CD14-positive monocyte (primary cell): ENCODE data around the gene SGPL1. TPM values are rescaled to one million over a fixed set of nuclear protein-coding genes. Genes with fewer than 3 reads are reported as not detected.

Source experiments
- DNase-seq, 3 donors: peaks; one replicate each; pipeline ENCODE4 v3.0.0-alpha.2; 2011 to 2022
- H2AFZ ChIP-seq: 2 replicates; pipeline ENCODE4 v1.6.0; 2012; ENCODE audit warnings: mild to moderate bottlenecking, low read depth, low read length, inconsistent platforms; ENCODE audit not compliant: insufficient read depth, poor library complexity, severe bottlenecking
- H3K27ac ChIP-seq, 2 donors: 1 replicate in 1 of 2; 2 replicates in 1 of 2; pipeline ENCODE4 v1.5.1; 2012 to 2013; ENCODE audit warnings: low read length in 2 of 2, control low read depth in 1 of 2, inconsistent platforms in 1 of 2, low read depth in 1 of 2, mild to moderate bottlenecking in 1 of 2
- H3K27me3 ChIP-seq, 2 donors: one replicate each; pipeline versions ENCODE4 v1.6.0 to v1.6.1; 2011 to 2013; ENCODE audit warnings: low read length in 2 of 2; ENCODE audit not compliant: control insufficient read depth in 2 of 2, insufficient read depth in 2 of 2
- H3K36me3 ChIP-seq, 2 donors: replicated peaks in 1 of 2; 1 replicate in 1 of 2; 2 replicates in 1 of 2; pipeline versions ENCODE4 v1.5.1 to v1.6.1; 2012 to 2013; ENCODE audit warnings: low read length in 2 of 2, control low read depth in 1 of 2, inconsistent platforms in 1 of 2, mild to moderate bottlenecking in 1 of 2; ENCODE audit not compliant: insufficient read depth in 2 of 2, control insufficient read depth in 1 of 2
- H3K4me1 ChIP-seq, 2 donors: 1 replicate in 1 of 2; 2 replicates in 1 of 2; pipeline versions ENCODE4 v1.5.1 to v1.6.1; 2012 to 2013; ENCODE audit warnings: low read length in 2 of 2, control low read depth in 1 of 2, inconsistent platforms in 1 of 2, mild to moderate bottlenecking in 1 of 2, moderate library complexity in 1 of 2; ENCODE audit not compliant: insufficient read depth in 2 of 2, control insufficient read depth in 1 of 2
- H3K4me2 ChIP-seq: replicated peaks from 2 replicates; pipeline ENCODE3; 2012; ENCODE audit warnings: low read length, moderate library complexity, mild to moderate bottlenecking; ENCODE audit not compliant: poor library complexity, severe bottlenecking; ENCODE audit errors: extremely low read depth
- H3K4me3 ChIP-seq, 3 experiments: fragments of 200-600 bp in 1 of 3; sonication (generic) in 1 of 3; replicated peaks in 1 of 3; 1 replicate in 2 of 3; 2 replicates in 1 of 3; pipeline ENCODE4 v1.5.1; 2011 to 2013; ENCODE audit warnings: low read length in 3 of 3, mild to moderate bottlenecking in 3 of 3, control low read depth in 2 of 3, low read depth in 2 of 3, inconsistent platforms in 1 of 3, moderate library complexity in 1 of 3
- H3K79me2 ChIP-seq: 2 replicates; pipeline ENCODE4 v1.6.0; 2012; ENCODE audit warnings: mild to moderate bottlenecking, control low read depth, inconsistent platforms, low read length, moderate library complexity; ENCODE audit not compliant: insufficient read depth
- H3K9ac ChIP-seq: 2 replicates; pipeline ENCODE4 v1.6.0; 2017; ENCODE audit warnings: low read length, mild to moderate bottlenecking; ENCODE audit not compliant: insufficient read depth, poor library complexity, severe bottlenecking
- H3K9me3 ChIP-seq, 2 donors: replicated peaks in 1 of 2; 1 replicate in 1 of 2; 2 replicates in 1 of 2; pipeline versions ENCODE4 v1.5.1 to v1.6.1; 2012 to 2013; ENCODE audit warnings: low read length in 2 of 2, control low read depth in 1 of 2; ENCODE audit not compliant: control insufficient read depth in 1 of 2, insufficient read depth in 1 of 2
- H4K20me1 ChIP-seq: 2 replicates; pipeline ENCODE4 v1.6.0; 2012; ENCODE audit warnings: mild to moderate bottlenecking, low read length, control low read depth, moderate library complexity; ENCODE audit not compliant: insufficient read depth
- H3K27ac Mint-ChIP-seq, 7 donors: one replicate each; pipeline ENCODE4 v1.8.0; 2020; ENCODE audit warnings: mild to moderate bottlenecking in 7 of 7, mixed read lengths in 7 of 7, moderate library complexity in 6 of 7, inconsistent platforms in 2 of 7
- H3K27me3 Mint-ChIP-seq, 3 donors: one replicate each; pipeline ENCODE4 v1.8.0; 2021 to 2022; ENCODE audit warnings: low read depth in 3 of 3, mild to moderate bottlenecking in 3 of 3, mixed read lengths in 3 of 3, moderate library complexity in 3 of 3, inconsistent platforms in 1 of 3
- H3K36me3 Mint-ChIP-seq, 2 donors: one replicate each; pipeline ENCODE4 v1.8.0; 2020; ENCODE audit warnings: mixed read lengths in 2 of 2, inconsistent platforms in 1 of 2, mild to moderate bottlenecking in 1 of 2
- H3K4me1 Mint-ChIP-seq: one replicate; pipeline ENCODE4 v1.8.0; 2020; ENCODE audit warnings: mild to moderate bottlenecking, mixed read lengths
- H3K4me3 Mint-ChIP-seq, 2 donors: one replicate each; pipeline ENCODE4 v1.8.0; 2020; ENCODE audit warnings: mild to moderate bottlenecking in 2 of 2, mixed read lengths in 2 of 2, moderate library complexity in 1 of 2
- H3K9me3 Mint-ChIP-seq, 7 donors: one replicate each; pipeline ENCODE4 v1.8.0; 2020 to 2022; ENCODE audit warnings: mixed read lengths in 7 of 7, mild to moderate bottlenecking in 6 of 7, moderate library complexity in 6 of 7, inconsistent platforms in 2 of 7
- CTCF ChIP-seq: fragments of 200-600 bp; IDR thresholded peaks from one replicate; pipeline ENCODE4 v1.8.0; 2022; ENCODE audit warnings: antibody characterized with exemption, mild to moderate bottlenecking
- WGBS: methylation state at CpG from one replicate; pipeline ENCODE4 v1.1.5; 2013; ENCODE audit warnings: missing lambda C conversion rate; ENCODE audit not compliant: insufficient coverage; 5-methylcytosine and 5-hydroxymethylcytosine counted together
- intact Hi-C, 2 donors: fragments of 100-400 bp; cut with micrococcal nuclease; formaldehyde crosslinking; loops; one replicate each; pipeline versions ENCODE4 v1.15.0 to v1.15.1; 2023
- polyA plus RNA-seq, 3 donors: library from polyadenylated mRNA; depleted of rRNA in 1 of 3; unstranded in 2 of 3; stranded (reverse) in 1 of 3; fragments of 300-500 nt in 2 of 3; fragments of >200 nt in 1 of 3; fragmentation: Illumina TruSeq in 2 of 3; gene quantifications; 1 replicate in 2 of 3; 2 replicates in 1 of 3; pipeline ENCODE4 v1.2.3, GENCODE V29; 2012 to 2021

SGPL1 gene
- polyA plus RNA-seq, 3 donors, result 16.6 to 26.8 (median 26.1) TPM

DNA sequence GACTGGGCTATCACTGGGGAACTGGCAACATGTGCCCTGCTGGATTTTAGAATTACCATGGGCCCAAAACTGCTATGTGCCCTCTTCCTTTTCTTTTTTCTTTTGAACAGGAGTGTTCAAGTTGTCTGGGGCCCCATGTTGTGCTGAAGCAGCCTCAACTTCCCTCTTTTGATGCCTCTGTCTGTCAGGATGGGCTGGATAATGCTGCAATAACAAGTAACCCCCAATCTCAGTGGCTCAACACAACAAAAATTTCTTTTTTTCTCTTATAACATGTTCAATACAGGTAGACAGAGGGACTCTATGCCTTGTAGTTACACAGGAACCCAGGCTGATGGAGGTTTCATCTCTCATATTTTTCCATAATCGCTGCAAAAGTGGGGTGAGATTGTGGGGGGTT lies 80.8 kb downstream of the SGPL1 start:
- Histone ChIP-seq H3K27ac (no peak overlapping the region), H4K20me1 (no peaks in the 10 kb centered on the region), H3K4me3 (no peak overlapping the region), H3K36me3 (no peaks in the 10 kb centered on the region), H3K9ac (no peak overlapping the region), H3K79me2 (no peaks in the 10 kb centered on the region), H3K9me3 (no peaks in the 10 kb centered on the region), H2AFZ (no peak overlapping the region), H3K27me3 (no peaks in the 10 kb centered on the region), H3K4me2 (no peak overlapping the region), H3K4me1 (no peaks in the 10 kb centered on the region)
- no peaks in the 10 kb centered on the region for H3K36me3 Mint-ChIP-seq
- intact Hi-C loops, result no loop called here
- peaks cover 0 to 3% (median 0%) of the 10 kb centered on the region in 7 donors for H3K9me3 Mint-ChIP-seq
- no CpG with 5 or more reads among the region's 1 CpG for WGBS
- no peak for TF ChIP-seq CTCF
- H3K4me3 Mint-ChIP-seq, result no peak overlapping the region
- no peak for DNase-seq
- no peak overlapping the region for H3K27ac Mint-ChIP-seq
- peaks cover 3 to 7% (median 4%) of the 10 kb centered on the region in 3 donors for H3K27me3 Mint-ChIP-seq
- no peaks in the 10 kb centered on the region for H3K4me1 Mint-ChIP-seq

DNA sequence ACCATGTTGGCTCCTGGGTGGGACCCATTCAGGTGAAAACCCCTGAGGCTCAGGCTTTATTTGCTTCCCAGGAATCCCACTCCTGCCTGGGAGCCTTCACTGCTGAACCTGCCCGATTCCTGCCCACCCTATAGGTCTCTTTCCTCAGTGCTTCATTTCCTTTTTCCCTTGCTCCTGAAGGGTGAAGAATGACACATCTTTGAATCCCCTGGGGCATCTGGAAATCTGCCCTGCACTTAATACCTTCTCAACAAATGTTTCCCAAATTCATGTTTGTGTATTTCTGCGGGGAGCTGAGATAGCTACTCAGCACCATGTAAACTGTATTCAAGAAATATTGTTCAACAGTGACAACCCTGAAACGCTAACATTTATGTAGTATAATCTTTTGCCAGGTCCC lies 82.9 kb downstream of the SGPL1 start:
- no peak for TF ChIP-seq CTCF
- DNase-seq, result no peak
- peak overlapping the region in 1 of 7 donors; percentile 38 for H3K27ac Mint-ChIP-seq
- H3K4me1 ChIP-seq, result no peaks in the 10 kb centered on the region
- no peaks in the 10 kb centered on the region for H3K9me3 ChIP-seq
- no peaks in the 10 kb centered on the region for H3K27me3 ChIP-seq
- H3K4me2 ChIP-seq, result no peak overlapping the region
- no peaks in the 10 kb centered on the region for H3K4me1 Mint-ChIP-seq
- WGBS, result 100% methylated on average over 2 of the region's 3 CpGs
- no peak overlapping the region for H3K9ac ChIP-seq
- no peaks in the 10 kb centered on the region for H3K79me2 ChIP-seq
- no peak overlapping the region for H3K4me3 Mint-ChIP-seq
- H4K20me1 ChIP-seq, result no peaks in the 10 kb centered on the region
- no peak overlapping the region for H3K4me3 ChIP-seq
- H3K36me3 Mint-ChIP-seq, result no peaks in the 10 kb centered on the region
- no peak overlapping the region for H3K27ac ChIP-seq
- peaks cover 0 to 11% (median 5%) of the 10 kb centered on the region in 3 donors for H3K27me3 Mint-ChIP-seq
- intact Hi-C loops, result no loop called here
- no peaks in the 10 kb centered on the region for H3K36me3 ChIP-seq
- H2AFZ ChIP-seq, result no peak overlapping the region
- H3K9me3 Mint-ChIP-seq, result peaks cover 0 to 3% (median 0%) of the 10 kb centered on the region in 7 donors
